Pancreas (tissue), 10 donors: ENCODE results near the gene ABCB1. TPM values are rescaled to one million over a fixed set of nuclear protein-coding genes. Genes with fewer than 3 reads are reported as not detected.

Experiments used
- ATAC-seq, 4 donors: fragments of 200-7000 bp; cut with Tn5 transposase; one replicate each; pipeline versions ENCODE4 v1.8.0 to v1.9.1; 2020; ENCODE audit warnings: mild to moderate bottlenecking in 4 of 4, moderate library complexity in 4 of 4
- DNase-seq, 6 donors: peaks; one replicate each; pipeline ENCODE4 v3.0.0-alpha.2; 2020
- FAIRE-seq: peaks from 2 replicates; lab custom pipeline; 2012; peaks lifted over from hg19 to GRCh38; lab: Jason Lieb, UNC
- H3K27ac ChIP-seq, 4 donors: fragments of 200-600 bp; sonication (generic); 1 replicate in 3 of 4; 2 replicates in 1 of 4; pipeline versions ENCODE4 v1.5.0 to v1.8.0; 2020
- H3K27me3 ChIP-seq, 4 donors: fragments of 200-600 bp; one replicate each; pipeline ENCODE4 v1.8.0; 2021
- H3K36me3 ChIP-seq, 3 donors: fragments of 200-600 bp; sonication (generic) in 1 of 3; one replicate each; pipeline versions ENCODE4 v1.5.0 to v1.8.0; 2020 to 2021
- H3K4me1 ChIP-seq, 3 donors: fragments of 200-600 bp; one replicate each; pipeline ENCODE4 v1.8.0; 2021
- H3K4me3 ChIP-seq, 4 donors: fragments of 200-600 bp; sonication (generic) in 2 of 4; one replicate each; pipeline versions ENCODE4 v1.5.0 to v1.8.0; 2020 to 2021
- H3K9me3 ChIP-seq, 4 donors: fragments of 200-600 bp; one replicate each; pipeline ENCODE4 v1.8.0; 2021
- WGBS, 2 donors: extraction: QIAGEN DNeasy Blood & Tissue Kit; methylation state at CpG; one replicate each; pipeline ENCODE4 v1.1.7; 2013; 5-methylcytosine and 5-hydroxymethylcytosine counted together
- intact Hi-C, 3 donors: fragments of 100-400 bp; cut with DNase I; formaldehyde crosslinking; loops; one replicate each; pipeline versions ENCODE4 v1.11.1 to v1.14.2; 2022
- polyA plus RNA-seq, 2 donors: library from polyadenylated mRNA; stranded (reverse); fragments of 200-250 nt; gene quantifications; one replicate each; pipeline ENCODE4 v1.2.3, GENCODE V29; 2013
- total RNA-seq, 6 donors: library from RNA; stranded (reverse); fragmentation: NEBNext Ultra II Directional in 4 of 6; extraction: Animal tissue kit (Norgen Biotek cat#: 25700) in 4 of 6; gene quantifications; one replicate each; pipeline versions ENCODE4 v1.2.1 to v1.2.4, GENCODE V29; 2021 to 2023
- TF ChIP-seq, protein P1 (sequence below), 4 donors: fragments of 200-600 bp; sonication (generic) in 3 of 4; IDR thresholded peaks; one replicate each; pipeline versions ENCODE4 v1.5.0 to v1.8.0; 2021; ENCODE audit warnings: antibody characterized with exemption in 4 of 4
- donor health status: healthy with polysubstance abuse.
- donor health status: DM: no; HTN: no; CAD: no; lungs with moderate emphysema.
- donor health status: DM: no; HTN: no; CAD: no.
- donor health status: control.
- donor health status: control.
- donor health status: Bipolar disorder and iron deficiency.
- donor health status: DM: yes; HTN: yes; CAD: no.
- donor health status: DM: no; HTN: no; CAD: no.
- donor health status: DM: no; HTN: no; CAD: no.
- donor health status: DM: yes; HTN: yes; CAD: no.

Gene ABCB1
- total and polyA plus RNA-seq, 8 donors = 1.8 to 9.7 (median 3.0) TPM

DNA sequence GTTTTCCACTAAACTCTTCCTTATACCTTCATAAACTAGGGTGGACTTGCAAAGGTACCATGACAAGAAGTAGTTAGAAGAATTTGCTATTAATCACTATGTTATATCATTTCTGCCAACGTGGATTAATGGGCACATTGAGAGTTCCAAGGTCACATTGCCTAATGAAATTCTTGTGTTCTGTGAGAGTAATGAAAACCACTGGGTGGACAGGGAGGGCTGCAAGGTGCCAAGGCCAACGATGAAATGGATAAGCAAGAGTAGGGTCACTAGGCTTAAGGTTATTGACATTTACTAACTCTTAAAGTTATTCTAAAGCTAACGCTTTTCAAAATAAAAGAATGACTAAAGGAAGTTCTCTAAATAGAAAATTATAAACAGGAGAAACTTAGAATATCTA, 118.6 kb downstream of the ABCB1 start:
- Histone ChIP-seq H3K4me1 (no peaks in the 10 kb centered on the region), H3K27ac (no peak overlapping the region), H3K36me3 (no peaks in the 10 kb centered on the region), H3K9me3 (no peaks in the 10 kb centered on the region), H3K4me3 (no peak overlapping the region), H3K27me3 (no peaks in the 10 kb centered on the region)
- ATAC-seq = no peak
- FAIRE-seq = no peak
- no peak for DNase-seq
- TF ChIP-seq, protein P1, sequence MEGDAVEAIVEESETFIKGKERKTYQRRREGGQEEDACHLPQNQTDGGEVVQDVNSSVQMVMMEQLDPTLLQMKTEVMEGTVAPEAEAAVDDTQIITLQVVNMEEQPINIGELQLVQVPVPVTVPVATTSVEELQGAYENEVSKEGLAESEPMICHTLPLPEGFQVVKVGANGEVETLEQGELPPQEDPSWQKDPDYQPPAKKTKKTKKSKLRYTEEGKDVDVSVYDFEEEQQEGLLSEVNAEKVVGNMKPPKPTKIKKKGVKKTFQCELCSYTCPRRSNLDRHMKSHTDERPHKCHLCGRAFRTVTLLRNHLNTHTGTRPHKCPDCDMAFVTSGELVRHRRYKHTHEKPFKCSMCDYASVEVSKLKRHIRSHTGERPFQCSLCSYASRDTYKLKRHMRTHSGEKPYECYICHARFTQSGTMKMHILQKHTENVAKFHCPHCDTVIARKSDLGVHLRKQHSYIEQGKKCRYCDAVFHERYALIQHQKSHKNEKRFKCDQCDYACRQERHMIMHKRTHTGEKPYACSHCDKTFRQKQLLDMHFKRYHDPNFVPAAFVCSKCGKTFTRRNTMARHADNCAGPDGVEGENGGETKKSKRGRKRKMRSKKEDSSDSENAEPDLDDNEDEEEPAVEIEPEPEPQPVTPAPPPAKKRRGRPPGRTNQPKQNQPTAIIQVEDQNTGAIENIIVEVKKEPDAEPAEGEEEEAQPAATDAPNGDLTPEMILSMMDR (IDR thresholded peaks at IDR 0.05) = no peak
- WGBS, 2 donors = 28 to 30% methylated on average over 3 of the region's 3 CpGs
- intact Hi-C loops = no loop called here

DNA sequence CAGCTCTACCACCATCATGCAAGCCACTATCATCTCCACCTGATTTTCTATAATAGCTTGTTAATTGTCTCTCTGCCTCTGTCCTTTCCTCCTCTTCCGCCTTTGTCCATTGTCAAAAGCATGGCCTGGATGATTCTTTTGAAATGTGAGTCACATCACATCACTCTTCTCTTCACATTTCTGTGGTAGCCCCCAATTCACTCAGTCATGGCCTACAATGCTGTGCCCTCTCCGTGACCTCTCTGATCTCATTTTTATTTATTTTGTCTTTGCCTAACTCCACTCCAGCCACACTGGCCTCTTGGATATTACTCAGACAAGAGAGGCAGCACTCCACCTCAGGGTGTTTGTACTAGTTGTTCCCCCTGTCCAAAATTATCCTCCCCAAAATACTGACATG, 120.3 kb downstream of the ABCB1 start:
- Histone ChIP-seq H3K27me3 (no peaks in the 10 kb centered on the region), H3K4me1 (peaks cover 0 to under 1% (median 0%) of the 10 kb centered on the region in 3 donors), H3K9me3 (no peaks in the 10 kb centered on the region), H3K4me3 (no peak overlapping the region), H3K27ac (no peak overlapping the region), H3K36me3 (no peaks in the 10 kb centered on the region)
- 87 to 96% methylated on average over 2 of the region's 2 CpGs for WGBS, 2 donors
- FAIRE-seq (no peak), ATAC-seq (no peak), DNase-seq (no peak)
- TF ChIP-seq, protein P1 (IDR thresholded peaks at IDR 0.05) = no peak
- intact Hi-C loops = no loop called here

DNA sequence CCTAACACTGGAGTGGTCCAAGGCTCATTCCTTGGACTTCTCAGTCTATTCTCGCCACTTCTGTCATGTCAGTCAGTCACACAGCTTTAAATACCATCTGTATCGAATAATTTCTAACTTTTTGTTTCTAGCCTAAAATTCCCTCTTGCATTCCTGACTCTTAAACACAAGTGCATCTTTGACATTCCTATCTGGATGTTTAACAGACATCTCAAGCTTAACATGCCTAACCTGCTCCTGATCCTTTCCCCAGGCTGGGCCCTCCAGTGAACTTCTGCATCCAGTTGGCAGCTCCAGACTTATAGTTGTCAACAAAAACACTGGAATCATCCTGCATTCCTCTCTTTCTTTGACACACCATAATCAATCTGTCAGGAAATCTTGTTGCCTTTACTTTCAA, 120.7 kb downstream of the ABCB1 start:
- H3K9me3 ChIP-seq = no peaks in the 10 kb centered on the region
- intact Hi-C loops = no loop called here
- WGBS, 2 donors = 73 to 77% methylated on average over 2 of the region's 2 CpGs
- DNase-seq (no peak), FAIRE-seq (no peak), ATAC-seq (no peak)
- H3K4me3 ChIP-seq = no peak overlapping the region
- H3K36me3 ChIP-seq = no peaks in the 10 kb centered on the region
- H3K27ac ChIP-seq = no peak overlapping the region
- TF ChIP-seq, protein P1 (IDR thresholded peaks at IDR 0.05) = no peak
- H3K27me3 ChIP-seq = no peaks in the 10 kb centered on the region
- H3K4me1 ChIP-seq = peaks cover 0 to 5% (median 0%) of the 10 kb centered on the region in 3 donors

DNA sequence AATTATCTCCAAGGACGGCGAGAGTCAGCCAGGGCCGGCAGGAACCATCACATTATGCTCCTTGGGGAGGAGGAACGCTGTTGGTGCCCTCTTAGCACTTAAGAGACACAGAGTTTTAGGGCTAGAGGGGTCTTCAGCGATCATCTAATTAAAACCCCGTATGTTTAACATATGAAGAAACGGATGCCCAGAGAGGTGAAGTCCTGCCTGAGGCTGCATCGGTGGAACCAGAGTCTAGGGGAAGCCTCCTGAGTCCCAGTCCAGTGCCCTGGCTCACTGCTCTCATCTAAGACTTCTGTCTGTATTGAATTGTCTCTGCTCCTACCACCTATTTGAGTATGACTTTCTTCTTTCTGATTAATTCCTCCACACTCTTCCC, 124.5 kb downstream of the ABCB1 start:
- DNase-seq = no peak
- H3K9me3 ChIP-seq = no peaks in the 10 kb centered on the region
- H3K36me3 ChIP-seq = no peaks in the 10 kb centered on the region
- intact Hi-C loops = no loop called here
- H3K4me1 ChIP-seq = peaks cover 0 to 5% (median 0%) of the 10 kb centered on the region in 3 donors
- TF ChIP-seq, protein P1 (IDR thresholded peaks at IDR 0.05) = no peak
- H3K4me3 ChIP-seq = peak overlapping the region in 1 of 4 donors; percentile 56
- WGBS, 2 donors = 51 to 62% methylated on average over 8 of the region's 8 CpGs
- H3K27ac ChIP-seq = no peak overlapping the region
- FAIRE-seq = no peak
- peaks cover 0 to 8% (median 0%) of the 10 kb centered on the region in 4 donors for H3K27me3 ChIP-seq
- no peak for ATAC-seq

DNA sequence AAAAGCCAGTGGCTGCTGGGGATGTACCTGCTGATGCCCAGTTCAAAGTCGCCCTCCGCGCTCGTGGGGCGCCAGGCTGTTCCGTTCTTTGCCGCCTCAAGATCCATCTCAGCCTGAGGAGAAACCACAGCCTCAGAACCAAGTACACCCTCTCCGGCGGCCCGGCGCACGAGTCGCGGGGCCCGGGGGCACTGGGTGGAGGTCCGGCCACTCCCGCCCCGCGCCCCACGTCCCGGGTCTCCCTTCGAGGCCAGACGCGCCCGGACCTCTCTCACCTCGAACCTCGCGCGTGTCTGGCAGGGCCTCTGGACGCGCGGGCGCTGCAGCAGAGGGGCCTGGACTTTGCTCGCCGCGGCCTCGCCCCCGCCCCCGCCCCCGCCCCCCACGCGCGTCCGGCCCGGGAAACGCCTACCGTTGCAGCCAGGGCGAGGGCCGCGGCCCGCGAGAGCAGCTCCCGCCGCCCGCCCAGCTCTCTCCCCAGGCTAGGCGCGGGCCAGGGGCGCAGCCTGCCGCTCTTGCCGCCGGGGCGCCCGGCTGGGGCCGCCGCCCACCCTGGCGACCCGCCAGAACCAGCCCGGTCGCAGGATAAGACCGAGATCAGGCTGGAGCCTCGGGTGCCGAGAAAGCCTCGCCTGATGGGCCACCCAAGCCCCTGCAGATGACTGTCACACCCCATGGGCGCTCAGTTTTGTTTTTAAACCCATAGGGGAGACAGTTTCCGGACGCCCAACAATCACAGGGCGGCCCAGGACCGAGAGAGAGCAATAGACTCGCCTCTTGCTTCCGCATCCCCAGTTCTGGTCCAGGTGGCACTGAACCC, 125.1 kb downstream of the ABCB1 start, which contains the start of gene ABCB4:
Gene ABCB4 (minus strand): TSS at position 322 of the 820 bp plus-strand sequence. CDS start 215 bp downstream, at position 107.
- WGBS, 2 donors = 4 to 9% methylated on average over 44 to 80 of the region's 80 CpGs
- Histone ChIP-seq H3K4me3 (peak within 1 kb of the TSS; percentile 11 to 56 (median 25)), H3K4me1 (peaks cover 0 to 5% (median 0%) of the 10 kb centered on the region in 3 donors), H3K9me3 (no peaks in the 10 kb centered on the region), H3K27me3 (peaks cover 0 to 8% (median 0%) of the 10 kb centered on the region in 4 donors), H3K36me3 (no peaks in the 10 kb centered on the region), H3K27ac (no peak within 1 kb of the TSS)
- ATAC-seq (peak; percentile 52 to 74 (median 66)), DNase-seq (peak in 4 of 6 donors; percentile 11 to 66 (median 44)), FAIRE-seq (no peak)
- intact Hi-C loops = no loop called here
- TF ChIP-seq, protein P1 (IDR thresholded peaks at IDR 0.05) = no peak
